HG03103 (cell line): Measurements from ENCODE around the gene TMEM39A.
A peak's percentile ranks its signal among the peaks of the same experiment; 100 is the strongest.

Source experiments
- ATAC-seq: cut with Tn5 transposase; IDR thresholded peaks from one replicate; pipeline ENCODE4 v1.9.1; 2021; ENCODE audit warnings: low read depth; ENCODE audit not compliant: unreplicated experiment

TMEM39A gene

GRCh38 chr3:119463171-119464169 lies at the start of gene TMEM39A:
TSS of gene TMEM39A (minus strand) at chr3:119463615. CDS start at chr3:119462074, 1,541 bp downstream.
- peak; percentile 91 for ATAC-seq

DNA sequence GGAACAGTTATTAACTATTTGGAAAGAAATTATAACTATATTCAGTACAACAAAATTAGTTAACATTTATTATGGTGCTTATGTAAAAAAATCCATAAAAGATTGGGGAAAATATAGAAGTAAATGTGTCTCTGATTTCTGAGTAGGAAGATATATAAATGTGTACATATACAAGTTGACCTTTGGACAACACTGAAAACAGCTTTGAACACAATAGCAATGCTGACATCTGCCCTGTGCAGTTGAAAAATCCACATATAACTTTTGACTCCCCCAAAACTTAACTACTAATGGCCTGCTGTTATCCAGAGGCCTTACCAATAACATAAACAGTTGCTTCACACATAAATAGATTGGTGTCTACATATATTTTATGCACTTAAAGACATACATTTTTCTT lies 47.3 kb upstream of the TMEM39A start:
- ATAC-seq, result no peak

GRCh38 chr3:119508172-119508845 lies 44.9 kb upstream of the TMEM39A start:
- ATAC-seq, result peak; percentile 60

DNA sequence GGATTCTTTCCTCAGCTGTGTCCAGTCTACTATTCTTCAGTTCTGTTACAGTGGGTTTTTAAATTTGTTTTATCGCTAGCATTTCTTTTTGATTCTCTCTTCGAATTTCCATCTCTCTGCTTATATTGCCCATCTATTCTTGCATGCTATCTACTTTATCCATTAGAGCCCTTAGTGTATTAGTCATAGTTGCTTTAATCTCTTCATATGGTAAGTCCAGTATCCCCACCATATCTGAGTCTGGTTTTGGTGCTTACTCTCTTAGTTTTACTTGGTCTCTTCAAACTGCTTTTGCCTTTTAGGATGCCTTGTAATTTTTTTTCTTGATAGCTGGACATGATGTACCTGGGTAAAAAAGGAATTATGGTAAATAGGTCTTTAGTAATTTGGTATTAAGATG lies 44.0 kb upstream of the TMEM39A start:
- no peak for ATAC-seq

- no peak for ATAC-seq
These were observed 43.2 kb upstream of the TMEM39A start for GRCh38 chr3:119506631-119507030.

DNA sequence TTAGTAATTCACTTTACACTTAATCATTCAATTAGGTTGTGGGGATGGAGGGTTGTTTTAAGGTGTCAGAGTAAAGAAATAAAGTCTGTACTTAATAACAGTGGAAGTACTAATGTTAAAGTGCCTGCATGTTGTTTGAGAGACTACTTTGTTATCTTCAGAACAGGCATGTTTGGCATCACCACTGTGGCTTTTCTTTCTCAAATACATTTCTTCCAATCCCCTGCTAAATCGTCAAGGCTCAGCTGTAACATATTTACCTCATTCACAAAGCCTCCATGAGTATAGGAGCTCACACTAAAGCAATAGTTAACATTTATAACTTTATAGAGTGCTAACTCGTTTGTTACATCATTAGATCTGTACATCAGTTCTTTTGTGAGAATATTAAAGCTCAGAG lies 37.5 kb upstream of the TMEM39A start:
- ATAC-seq, result no peak

- ATAC-seq, result no peak
These were observed 36.9 kb upstream of the TMEM39A start for GRCh38 chr3:119500265-119500664.

DNA sequence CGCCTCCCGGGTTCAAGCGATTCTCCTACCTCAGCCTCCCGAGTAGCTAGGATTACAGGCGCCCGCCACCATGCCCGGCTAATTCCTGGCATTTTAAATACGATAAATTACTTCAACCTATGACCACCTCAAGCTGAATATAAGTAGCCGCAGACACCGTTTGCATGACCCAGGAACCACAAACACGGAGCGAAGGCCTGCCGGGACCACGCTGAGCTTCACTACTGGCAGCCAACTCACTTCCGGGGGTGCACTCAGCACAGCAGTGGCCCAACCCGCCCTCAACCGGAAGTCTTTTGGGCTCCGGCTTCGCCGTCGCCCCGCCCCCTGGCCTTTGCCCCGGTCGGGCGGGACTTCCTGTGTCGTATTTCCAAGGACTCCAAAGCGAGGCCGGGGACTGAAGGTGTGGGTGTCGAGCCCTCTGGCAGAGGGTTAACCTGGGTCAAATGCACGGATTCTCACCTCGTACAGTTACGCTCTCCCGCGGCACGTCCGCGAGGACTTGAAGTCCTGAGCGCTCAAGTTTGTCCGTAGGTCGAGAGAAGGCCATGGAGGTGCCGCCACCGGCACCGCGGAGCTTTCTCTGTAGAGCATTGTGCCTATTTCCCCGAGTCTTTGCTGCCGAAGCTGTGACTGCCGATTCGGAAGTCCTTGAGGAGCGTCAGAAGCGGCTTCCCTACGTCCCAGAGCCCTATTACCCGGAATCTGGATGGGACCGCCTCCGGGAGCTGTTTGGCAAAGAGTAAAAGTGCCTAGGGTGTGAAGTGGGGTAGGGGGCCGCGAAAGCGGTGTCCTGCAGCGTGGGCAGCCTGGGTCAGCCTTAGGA lies 35.0 kb upstream of the TMEM39A start, which contains the start of gene TIMMDC1:
Gene TIMMDC1, plus strand, starts transcription at position 362 of the 826 bp plus-strand sequence. Its CDS starts 187 bp downstream, at position 549.
- peak; percentile 98 for ATAC-seq

DNA sequence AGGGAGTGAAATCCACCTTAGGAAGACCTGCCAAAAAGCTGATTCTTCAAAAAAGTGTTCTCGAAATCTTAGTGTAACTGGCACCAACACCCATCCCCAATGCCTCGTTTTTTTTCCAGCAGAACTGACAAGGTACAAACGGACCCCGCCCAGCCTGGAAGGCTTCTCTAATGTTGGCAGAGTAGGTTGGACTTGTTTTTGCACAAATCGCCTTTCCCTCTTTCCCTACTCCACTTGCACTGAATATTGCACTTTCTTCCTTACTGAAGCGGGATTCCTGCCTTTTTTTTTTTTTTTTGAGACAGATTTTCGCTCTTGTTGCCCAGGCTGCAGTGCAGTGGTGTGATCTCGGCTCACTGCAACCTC lies 34.4 kb upstream of the TMEM39A start:
- no peak for ATAC-seq

DNA sequence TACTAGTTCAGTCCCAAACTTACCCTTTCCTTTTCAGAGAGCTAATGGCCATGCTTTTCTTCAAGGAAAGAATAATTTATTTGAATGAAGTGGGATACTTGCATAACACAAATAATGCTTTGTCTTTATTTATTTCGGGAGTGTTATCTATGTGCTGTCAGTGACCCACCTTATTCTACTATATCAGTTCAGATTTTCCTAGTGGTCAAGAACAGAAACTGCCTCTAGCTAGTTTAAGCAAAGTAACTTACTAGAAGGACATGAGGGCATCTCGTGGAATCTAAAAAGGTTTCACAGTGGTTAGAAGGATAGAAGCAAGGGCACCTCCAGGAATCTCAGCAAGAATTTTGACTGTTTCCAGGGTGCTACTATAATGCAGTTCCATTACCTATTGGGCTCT lies 31.2 kb upstream of the TMEM39A start:
- ATAC-seq, result no peak

DNA sequence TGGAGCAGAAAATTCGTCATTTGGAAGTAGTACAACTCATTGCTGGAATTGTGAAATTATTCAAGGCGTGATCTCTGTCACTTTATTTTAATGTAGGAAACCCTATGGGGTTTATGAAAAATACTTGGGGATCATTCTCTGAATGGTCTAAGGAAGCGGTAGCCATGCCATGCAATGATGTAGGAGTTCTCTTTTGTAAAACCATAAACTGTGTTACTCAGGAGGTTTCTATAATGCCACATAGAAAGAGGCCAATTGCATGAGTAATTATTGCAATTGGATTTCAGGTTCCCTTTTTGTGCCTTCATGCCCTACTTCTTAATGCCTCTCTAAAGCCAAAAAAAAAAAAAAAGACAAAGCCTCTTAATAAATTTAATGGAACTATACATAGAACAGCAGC lies 29.4 kb upstream of the TMEM39A start:
- no peak for ATAC-seq

DNA sequence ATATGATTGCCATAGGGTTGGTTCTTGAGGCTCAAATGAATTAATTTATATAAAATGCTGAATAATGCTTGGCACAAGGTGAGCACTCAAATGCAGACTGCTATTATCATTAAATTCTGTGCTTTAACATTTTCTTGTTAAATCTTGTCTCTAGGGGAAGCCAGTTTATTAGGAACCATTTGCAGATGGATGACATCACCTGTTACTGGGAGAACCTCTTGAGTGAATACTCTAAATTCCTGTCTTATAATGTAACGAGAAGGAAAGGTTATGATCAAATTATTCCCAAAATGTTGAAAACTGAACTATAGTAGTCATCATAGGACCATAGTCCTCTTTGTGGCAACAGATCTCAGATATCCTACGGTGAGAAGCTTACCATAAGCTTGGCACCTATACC lies 28.7 kb upstream of the TMEM39A start:
- ATAC-seq, result no peak

DNA sequence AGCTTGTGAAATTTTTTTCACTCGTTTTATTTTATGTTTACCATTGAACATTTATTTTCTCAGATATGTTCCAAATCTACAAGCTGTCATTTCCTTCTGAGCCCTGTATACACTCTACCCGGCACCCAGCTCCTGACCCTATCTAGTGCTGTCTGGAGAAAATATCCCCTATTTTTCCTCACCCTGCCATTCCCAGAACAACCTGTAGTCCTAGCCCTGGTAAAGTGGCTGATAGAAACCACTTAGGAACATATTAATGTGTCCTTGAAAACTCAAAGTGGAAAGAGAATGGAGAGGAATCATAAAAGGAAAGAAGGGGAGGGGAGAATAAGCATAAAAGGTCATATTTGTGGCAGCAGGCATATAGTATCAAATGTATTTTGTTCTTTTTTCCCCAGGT lies 26.7 kb upstream of the TMEM39A start:
- no peak for ATAC-seq

GRCh38 chr3:119485563-119485962 lies 22.1 kb upstream of the TMEM39A start:
- ATAC-seq, result no peak

GRCh38 chr3:119483101-119483500 lies 19.7 kb upstream of the TMEM39A start:
- ATAC-seq, result no peak

DNA sequence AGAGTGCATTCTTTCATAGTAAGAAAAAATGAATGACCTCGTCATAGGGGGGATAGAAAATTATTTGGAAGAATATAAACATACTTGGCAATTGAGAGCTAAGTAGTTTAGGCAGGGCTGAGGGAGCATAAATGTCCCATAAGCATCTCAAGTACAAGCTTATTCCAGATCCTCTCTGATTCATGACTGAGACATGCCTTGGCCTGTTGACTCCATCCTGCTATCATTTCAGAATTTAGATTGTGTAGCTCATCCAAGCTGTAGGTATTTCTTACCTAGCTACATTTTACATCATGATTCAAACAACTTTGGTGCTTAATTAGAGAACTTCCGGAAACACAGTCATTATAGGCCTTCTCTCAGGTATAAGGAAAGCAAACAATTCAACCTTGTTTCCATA lies 17.7 kb upstream of the TMEM39A start:
- ATAC-seq, result no peak

- ATAC-seq, result no peak
These were observed 7.5 kb upstream of the TMEM39A start for GRCh38 chr3:119470866-119471265.

- ATAC-seq, result no peak
These were observed 6.2 kb upstream of the TMEM39A start for GRCh38 chr3:119469418-119470189.

- no peak for ATAC-seq
These were observed 4.6 kb upstream of the TMEM39A start for GRCh38 chr3:119468041-119468440.

GRCh38 chr3:119457246-119457645 lies 6.2 kb downstream of the TMEM39A start:
- ATAC-seq, result no peak
